LNCaP clone FGC (cell line): ENCODE results near the gene SULT6B1.

Experiments used
- DNase-seq: peaks from one replicate; pipeline ENCODE4 v3.0.0-alpha.2; 2011; ENCODE audit warnings: low read depth
- H3K4me3 ChIP-seq: 2 replicates; pipeline ENCODE4 v1.5.1; 2011; ENCODE audit warnings: mild to moderate bottlenecking, low read depth, low read length, control low read depth
- CTCF ChIP-seq: IDR thresholded peaks from 2 replicates; pipeline ENCODE4 v1.5.1; 2012; ENCODE audit warnings: mild to moderate bottlenecking; ENCODE audit not compliant: control insufficient read depth, insufficient read depth; ENCODE audit errors: extremely low read depth

SULT6B1 gene

DNA sequence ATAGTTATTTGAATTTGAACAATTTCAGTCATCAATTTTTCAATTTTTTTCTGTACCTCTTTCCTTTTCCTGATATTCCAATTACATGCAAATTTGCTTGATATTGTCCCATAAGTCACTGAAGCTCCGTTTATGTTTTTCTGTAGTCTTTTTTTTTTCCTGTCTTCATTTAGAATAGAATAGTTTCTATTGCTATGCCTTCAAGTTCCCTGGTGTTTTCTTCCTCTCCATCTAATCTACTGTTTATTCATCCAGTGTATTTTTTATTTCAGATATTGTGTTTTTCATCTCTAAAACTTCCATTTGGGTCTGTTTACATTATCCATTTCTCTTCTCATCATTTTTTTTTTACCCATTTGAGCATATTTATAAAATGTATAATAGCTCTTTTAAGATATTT is 23.7 kb downstream of the SULT6B1 start:
- no peak for TF ChIP-seq CTCF
- no peak for DNase-seq

DNA sequence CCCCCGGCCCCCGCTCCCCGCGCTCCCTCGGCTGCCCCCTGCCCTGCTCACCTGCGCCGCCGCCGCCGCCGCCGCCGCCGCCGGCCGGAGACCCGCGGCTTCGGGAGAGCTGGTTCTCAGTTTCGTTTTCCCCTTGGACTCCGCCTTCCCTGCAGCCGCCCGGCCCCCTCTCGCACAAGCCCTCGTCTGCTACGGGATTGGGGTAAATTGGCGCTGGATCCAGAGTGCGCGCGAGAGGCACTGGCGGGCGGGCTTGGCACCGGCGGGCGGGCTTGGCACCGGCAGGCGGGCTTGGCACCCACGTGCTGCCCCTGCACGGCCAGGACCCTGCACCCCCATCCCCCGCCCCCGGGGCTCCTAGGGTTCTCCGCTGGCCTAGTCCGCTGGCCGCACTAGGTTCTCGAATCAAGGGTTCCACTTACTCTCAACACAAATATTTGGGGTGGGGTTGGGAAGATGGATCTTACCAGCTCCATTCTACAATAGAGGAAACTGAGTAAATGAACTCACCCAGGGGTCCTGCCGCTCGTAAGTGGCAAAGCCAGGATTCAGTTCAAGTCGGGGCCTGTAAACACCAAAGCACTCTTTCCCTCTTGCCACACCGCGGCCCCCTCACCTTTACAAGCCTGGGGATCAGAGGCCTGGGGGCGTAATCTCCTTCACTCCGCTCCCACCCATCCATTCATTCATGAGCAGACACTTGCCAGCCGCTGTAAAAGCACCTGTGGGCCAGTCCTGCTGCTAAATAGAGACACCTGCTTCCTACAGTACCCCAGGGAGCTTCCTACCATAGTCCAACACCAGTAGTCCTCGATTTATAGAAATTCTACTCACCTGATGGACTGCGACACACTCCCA is 31.4 kb downstream of the SULT6B1 start, which contains the start of gene EIF2AK2:
Gene EIF2AK2 (minus strand): TSS at position 124 of the 858 bp plus-strand sequence. CDS start 9,174 bp downstream, outside the sequence.
- H3K4me3 ChIP-seq = peak within 1 kb of the TSS; percentile 76
- no peak for TF ChIP-seq CTCF
- no peak for DNase-seq

More for the DNA sequence above, 23.7 kb downstream of the SULT6B1 start:
- no peak overlapping the region for H3K4me3 ChIP-seq

GRCh38 chr2:37156071-37156856 is 32.2 kb downstream of the SULT6B1 start:
- H3K4me3 ChIP-seq = peak overlapping the region; percentile 76
- TF ChIP-seq CTCF = no peak
- no peak for DNase-seq

GRCh38 chr2:37154785-37155184 is 33.7 kb downstream of the SULT6B1 start:
- no peak for DNase-seq

DNA sequence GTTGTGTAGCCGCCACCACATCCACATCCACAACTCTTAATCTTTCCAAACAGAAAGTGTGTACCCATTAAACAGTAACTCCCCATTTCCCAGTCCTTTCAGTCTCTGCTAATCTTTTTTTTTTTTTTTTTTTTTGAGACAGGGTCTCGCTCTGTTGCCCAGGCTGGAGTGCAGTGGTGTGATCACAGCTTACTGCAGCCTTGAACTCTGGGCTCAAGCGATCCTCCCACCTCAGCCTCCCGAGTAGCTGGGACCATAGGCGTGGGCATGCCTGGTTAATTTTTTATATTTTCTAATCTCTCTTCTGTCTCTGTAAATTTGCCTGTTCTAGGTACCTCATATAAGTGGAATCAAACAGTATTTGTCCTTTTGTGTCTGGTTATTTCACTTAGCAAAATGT is 35.2 kb downstream of the SULT6B1 start:
- no peak overlapping the region for H3K4me3 ChIP-seq
- no peak for TF ChIP-seq CTCF
- no peak for DNase-seq

More at GRCh38 chr2:37154785-37155184, 33.7 kb downstream of the SULT6B1 start:
- no peak overlapping the region for H3K4me3 ChIP-seq
- TF ChIP-seq CTCF = no peak

DNA sequence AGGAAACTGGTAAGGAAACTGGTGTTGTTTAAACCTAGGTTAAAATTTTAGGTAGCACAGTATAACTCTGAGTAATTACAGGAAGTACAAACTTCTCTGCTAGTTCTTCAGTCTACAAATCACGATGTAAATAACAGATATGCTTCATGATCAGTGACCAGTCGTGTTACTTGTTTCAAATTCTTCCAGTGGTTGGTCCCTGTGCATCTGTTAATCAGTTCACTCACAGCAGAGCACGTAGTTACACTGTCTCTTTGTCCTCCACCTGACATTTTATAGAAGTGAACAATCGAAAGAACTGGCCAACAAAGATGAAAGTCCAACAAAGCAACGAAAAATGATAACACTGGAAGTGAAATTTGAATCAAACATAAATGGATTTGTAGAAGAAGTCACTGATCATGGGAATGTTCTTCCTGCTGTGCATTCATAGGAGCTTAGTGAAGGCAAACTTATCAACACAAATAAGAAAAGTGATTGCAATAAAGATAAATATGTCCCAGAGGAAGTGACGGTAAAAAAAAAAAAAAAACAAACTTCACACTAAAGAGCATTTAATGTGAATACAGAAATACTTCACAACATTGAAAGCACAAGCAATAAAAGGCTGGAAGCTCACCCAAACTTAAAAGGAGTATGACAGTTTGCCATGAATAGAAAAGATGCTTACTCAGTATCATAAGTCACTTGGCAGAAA is 38.7 kb downstream of the SULT6B1 start:
- TF ChIP-seq CTCF = no peak
- H3K4me3 ChIP-seq = 0 out of 2 replicates have a peak overlapping the region, but pooled peaks have one; percentile 22
- peak; percentile 43 for DNase-seq
